Lower leg skin (tissue), 3 donors: Measurements from ENCODE around the gene TP63.

Experiments used
- CTCF ChIP-seq, 3 donors: fragments of 450-650 bp; IDR thresholded peaks; one replicate each; pipeline ENCODE4 v1.5.1; 2016; ENCODE audit warnings: antibody characterized with exemption in 3 of 3, mild to moderate bottlenecking in 3 of 3, moderate library complexity in 2 of 3
- POLR2A ChIP-seq, 2 donors: fragments of 450-650 bp; IDR thresholded peaks; one replicate each; pipeline ENCODE4 v1.6.1; 2016 to 2017; ENCODE audit warnings: antibody characterized with exemption in 2 of 2, mild to moderate bottlenecking in 1 of 2, moderate library complexity in 1 of 2

GRCh38 chr3:189646853-189647542 lies 15.8 kb downstream of the TP63 start:
- no peak for TF ChIP-seq CTCF (IDR thresholded peaks at IDR 0.05)
- TF ChIP-seq POLR2A (IDR thresholded peaks at IDR 0.05) = no peak
